Stimulated activated CD4-positive, alpha-beta T cell treated with anti-CD3 and anti-CD28 coated beads, Interleukin-4, amount 100 ng/mL, for 48 hours (primary cell): ENCODE measurements around the gene EVA1B.

Experiments used
- DNase-seq, 2 donors: peaks; one replicate each; pipeline ENCODE4 v3.0.0-alpha.2; 2020; ENCODE audit warnings: low read depth in 2 of 2

Gene EVA1B

GRCh38 chr1:36279110-36279788 lies 44.2 kb downstream of the EVA1B start:
- no peak for DNase-seq

- no peak for DNase-seq
Observed at GRCh38 chr1:36276688-36277087, 46.8 kb downstream of the EVA1B start.

GRCh38 chr1:36274201-36274600 lies 49.2 kb downstream of the EVA1B start:
- no peak for DNase-seq

- DNase-seq, result no peak
Observed at GRCh38 chr1:36273024-36273423, 50.4 kb downstream of the EVA1B start.
